AML-193 (cell line): Measurements from ENCODE around the gene EPHB2.
A peak's percentile ranks its signal among the peaks of the same experiment; 100 is the strongest.

Source experiments
- DNase-seq, 2 experiments: peaks; one replicate each; lab custom pipeline; 2025; lab: John Stamatoyannopoulos, UW

EPHB2 gene

GRCh38 chr1:22860883-22861385 is 150.3 kb downstream of the EPHB2 start:
- DNase-seq = no peak

DNA sequence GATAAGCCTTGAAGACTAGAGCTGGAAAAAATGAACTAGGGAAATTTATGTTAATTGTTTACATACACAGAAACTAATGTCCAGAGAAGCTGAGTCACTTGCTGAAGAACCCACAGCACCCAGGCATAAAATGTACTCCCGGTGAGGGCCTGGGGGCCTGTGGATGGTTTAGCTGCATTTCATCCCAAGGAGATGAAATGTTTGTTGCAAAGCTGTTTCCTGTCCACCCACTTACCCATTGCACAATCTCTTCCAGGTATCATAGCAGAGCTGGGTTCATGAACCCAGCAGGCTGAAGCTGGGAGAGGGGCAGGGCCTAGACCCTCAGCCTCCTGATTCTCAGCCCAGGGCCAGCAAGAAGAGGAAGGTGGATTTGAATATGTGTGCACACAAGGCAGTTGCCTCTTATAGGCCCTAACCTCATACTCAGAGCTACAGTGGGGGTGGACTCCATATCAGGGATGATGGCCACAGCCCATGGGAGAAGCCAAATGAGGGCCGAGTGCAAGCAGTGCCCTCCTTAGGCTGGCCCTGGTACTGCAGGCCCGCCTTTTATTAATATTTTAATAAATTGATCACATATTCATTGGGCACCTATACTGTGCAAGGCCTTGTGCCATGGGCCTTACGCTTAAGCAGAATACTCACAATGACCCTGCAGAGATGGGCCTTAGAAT is 151.3 kb downstream of the EPHB2 start:
- peak; percentile 7 to 27 for DNase-seq

DNA sequence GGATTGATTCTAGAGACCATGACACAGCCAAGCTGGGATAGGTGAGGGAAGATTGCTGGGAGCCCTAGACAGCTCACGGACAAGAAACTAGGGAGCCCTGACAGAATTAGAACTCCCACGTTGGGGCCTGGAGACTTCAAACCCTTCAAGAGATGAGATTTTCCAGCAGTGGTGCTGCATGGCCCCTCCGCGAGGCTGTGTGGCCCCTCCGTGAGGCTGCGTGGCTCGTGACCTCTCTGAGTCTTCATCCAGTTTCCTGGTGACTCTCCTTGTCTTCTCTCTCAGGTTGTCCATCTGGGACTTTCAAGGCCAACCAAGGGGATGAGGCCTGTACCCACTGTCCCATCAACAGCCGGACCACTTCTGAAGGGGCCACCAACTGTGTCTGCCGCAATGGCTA is 152.1 kb downstream of the EPHB2 start:
- DNase-seq = no peak

DNA sequence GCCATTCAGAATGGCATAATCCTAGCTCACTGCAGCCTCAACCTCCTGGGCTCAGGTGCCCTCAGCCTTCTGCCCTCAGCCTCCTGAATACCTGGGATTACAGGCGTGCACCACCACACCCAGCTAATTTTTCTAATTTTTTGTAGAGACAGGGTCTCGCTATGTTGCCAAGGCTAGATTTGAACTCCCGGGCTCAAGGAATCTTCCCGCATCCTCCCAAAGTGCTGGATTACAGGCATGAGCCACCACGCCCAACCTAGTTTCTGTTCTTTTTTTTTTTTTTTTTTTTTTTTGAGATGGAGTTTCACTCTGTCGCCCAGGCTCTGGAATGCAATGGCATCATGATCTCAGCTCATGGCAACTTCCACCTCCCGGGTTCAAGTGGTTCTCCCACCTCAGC is 153.1 kb downstream of the EPHB2 start:
- DNase-seq = no peak

GRCh38 chr1:22864886-22865285 is 154.2 kb downstream of the EPHB2 start:
- DNase-seq = no peak

- no peak for DNase-seq
Measured at GRCh38 chr1:22865736-22866135, 155.1 kb downstream of the EPHB2 start.

DNA sequence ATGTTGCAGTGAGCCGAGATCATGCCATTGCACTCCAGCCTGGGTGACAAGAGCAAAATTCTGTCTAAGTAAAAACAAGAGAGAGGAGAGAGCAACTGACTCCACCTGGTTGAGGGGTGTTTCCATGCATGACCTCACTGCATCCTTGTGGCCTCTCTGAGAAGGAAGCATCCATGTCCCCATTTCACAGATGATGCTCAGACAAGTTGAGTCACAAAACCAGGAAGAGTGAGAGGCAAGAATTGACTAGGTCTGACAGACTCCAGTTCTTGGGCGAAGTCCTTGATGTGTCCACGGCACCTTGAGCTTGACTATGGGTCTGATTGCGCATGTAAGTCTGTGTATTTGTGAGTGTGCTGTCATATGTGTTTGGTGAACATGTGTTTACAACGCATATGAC is 156.2 kb downstream of the EPHB2 start:
- DNase-seq = no peak

DNA sequence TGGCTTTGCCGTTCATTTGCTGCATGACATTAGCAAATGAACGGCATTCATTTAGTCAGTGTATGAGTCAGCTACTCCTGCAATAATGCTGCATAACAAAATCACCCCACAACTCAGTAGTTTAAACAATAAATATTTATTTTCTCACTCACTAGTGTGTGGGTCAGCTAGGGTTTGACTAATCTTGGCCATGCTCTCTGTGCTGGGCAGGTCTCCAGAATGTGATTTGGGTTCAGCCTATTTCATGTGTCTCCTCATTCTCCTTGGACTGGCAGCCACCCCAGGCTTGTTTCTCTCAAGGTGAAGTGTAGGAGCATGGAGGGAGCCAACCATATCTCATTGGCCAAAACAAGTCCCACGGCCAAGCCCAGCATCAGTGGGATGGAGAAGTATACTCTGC is 157.7 kb downstream of the EPHB2 start:
- DNase-seq = no peak

DNA sequence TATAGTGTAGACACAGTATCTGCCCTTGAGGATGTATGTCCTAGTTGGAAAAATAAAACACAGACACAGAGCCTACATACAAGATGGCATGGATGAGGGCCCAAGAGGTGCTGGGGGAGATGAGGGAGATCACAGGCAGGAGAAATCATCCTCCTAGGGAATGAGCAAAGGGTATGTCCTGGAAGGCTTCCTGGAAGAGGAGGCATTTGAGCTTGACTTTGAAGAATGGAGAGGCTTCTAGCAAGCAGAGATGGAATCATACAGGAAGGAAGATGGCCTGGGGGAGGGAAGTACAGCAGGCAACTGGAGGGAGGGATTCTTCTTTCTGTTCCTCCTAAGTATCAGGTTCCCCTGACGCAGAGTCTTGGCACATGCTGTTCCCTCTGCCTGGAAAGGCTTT is 158.7 kb downstream of the EPHB2 start:
- DNase-seq = no peak

DNA sequence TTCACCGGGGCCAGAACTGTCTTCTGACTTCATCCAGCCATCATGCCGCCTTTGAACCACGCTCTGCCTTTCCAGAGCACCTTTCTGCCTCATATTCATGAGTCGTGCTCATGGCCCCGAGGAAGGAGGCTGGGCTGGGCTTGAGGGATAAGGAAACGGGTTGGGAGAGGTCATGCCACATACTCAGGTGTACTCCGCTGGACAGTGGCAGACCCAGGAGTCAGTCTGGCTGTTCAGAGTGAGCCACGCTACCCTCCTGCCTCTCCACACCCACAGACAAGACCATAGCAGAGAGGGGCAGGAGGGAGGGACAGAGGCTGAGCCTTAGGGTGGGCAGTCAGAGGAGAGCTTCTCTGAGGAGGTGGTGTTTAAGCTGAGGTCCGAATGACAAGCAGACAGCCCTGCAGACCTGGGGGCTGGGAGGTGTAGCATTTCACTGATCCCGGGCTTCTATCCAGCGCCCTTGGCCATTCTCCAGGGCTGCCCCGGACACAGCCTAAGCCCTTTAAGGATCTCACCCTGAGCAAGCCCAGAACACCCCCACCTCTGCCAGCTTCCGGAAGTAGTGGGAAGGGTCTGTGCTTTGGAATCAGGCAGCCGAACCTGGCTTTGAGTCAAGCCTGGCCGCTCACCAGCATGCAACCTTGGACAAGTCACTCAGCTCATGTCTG is 159.7 kb downstream of the EPHB2 start:
- no peak for DNase-seq

DNA sequence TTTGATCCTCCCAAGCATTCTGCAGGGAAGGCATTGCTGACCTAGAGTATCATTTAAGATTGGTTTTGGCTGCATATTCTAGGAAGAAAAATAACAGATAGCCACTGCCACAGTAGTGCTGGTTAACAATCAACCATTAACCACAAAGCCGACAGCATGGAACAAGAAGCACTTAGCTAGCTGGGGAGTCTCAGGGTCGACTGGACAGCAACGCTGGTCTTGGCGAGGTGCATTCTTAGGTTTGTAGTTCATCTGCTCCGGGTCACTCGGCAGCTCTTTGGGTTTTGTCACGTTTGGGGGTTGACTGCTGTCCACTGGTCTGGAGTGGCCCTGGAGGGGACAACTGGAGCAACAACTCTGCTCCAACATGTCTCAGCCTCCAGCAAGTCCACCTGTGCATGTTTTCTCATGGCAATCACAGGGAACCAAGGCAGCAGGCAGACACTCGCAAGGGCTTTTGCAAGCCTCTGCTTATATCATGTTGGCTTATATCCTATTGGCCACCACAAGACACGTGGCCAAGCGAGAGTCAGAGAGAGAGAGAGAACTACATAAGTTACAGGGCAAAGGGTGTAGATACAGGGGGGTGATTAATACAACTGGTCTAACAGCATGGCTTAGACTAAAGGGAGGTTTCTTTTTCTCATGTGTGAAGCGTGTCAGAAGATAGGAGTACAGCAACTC is 162.5 kb downstream of the EPHB2 start:
- DNase-seq = no peak

GRCh38 chr1:22874785-22875184 is 164.1 kb downstream of the EPHB2 start:
- no peak for DNase-seq

- no peak for DNase-seq
Measured at GRCh38 chr1:22875241-22875640, 164.6 kb downstream of the EPHB2 start.

DNA sequence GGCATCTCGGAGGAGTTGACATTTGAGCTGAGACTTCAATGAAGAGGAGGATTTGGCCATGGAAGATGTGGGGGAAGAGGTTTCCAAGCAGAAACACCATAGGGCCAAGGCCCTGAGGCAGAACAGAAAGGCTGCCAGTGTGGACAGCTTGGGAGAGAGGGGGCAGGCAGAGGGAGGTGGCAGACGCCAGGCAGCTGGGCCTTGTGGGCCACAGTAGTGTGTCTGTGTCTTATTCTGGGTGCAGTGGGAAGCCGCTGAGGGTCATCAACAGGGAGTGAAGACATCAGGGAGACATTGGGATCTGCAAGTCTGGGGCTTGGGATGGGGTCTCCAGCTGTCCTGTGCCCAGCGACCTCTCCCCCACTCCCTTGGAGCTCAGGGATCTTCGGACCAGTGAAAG is 165.2 kb downstream of the EPHB2 start:
- no peak for DNase-seq

- DNase-seq = no peak
Measured at GRCh38 chr1:22876359-22877111, 165.9 kb downstream of the EPHB2 start.

DNA sequence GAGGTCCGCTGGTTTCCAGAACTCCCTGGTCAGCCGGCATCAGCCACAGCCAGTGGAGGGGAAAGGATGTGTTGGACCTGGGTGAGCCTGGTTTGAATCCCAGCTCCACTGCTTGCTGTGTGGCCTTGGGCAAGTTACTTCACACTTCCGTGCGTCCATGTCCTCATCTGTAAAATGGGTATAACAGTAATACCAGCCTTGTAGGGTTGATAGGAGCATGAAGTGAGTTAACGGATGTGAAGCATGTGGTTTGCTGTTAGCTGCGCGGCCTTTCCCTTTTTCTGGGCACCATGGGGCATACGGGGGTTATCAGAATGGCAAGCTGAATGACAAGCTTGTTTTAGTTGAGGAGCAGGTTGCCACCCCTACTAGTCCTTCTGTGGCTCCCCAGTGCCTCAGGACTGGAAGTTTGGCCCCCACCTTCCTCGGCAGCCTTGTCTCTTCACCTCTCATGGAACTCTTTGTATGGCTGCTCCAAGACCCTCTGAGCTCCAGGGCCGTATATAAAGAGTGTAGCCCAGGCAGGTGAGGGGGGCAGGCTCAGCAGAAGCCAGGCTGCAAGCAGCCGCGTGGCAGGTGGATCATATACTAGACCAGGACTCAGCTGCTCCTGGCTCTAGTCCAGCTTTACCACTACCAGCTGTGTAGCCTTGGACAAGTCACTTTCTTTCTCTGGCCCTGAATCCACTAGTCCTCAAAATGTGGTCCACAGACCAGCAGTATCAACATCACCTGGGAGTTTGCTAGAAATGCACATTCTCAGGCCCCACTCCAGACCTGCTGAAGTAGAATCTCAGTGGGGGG is 166.7 kb downstream of the EPHB2 start:
- no peak for DNase-seq

DNA sequence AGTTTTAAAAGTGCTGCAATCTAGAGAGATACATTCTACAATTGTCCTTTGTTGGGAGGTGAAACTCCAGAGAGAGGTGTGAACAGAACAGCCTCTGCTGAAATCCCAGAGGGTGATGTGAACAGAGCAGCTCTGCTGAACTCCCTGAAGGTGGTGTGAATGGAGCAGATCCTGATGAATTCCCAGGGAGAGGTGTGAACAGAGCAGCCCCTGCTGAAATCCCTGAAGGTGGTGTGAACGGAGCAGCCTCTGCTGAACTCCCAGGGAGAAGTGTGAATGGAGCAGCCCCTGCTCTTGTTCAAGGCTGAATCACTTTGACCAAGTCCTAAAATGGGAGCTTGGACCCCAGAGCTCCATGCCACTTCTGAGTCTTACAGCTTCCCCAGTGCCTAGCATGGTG is 167.3 kb downstream of the EPHB2 start:
- no peak for DNase-seq

- no peak for DNase-seq
Measured at GRCh38 chr1:22878626-22879025, 168.0 kb downstream of the EPHB2 start.

GRCh38 chr1:22879445-22879844 is 168.8 kb downstream of the EPHB2 start:
- no peak for DNase-seq

- no peak for DNase-seq
Measured at GRCh38 chr1:22880174-22880601, 169.5 kb downstream of the EPHB2 start.

GRCh38 chr1:22883406-22883805 is 172.8 kb downstream of the EPHB2 start:
- DNase-seq = no peak
